Trophoblast cell (in vitro differentiated cells and primary cell): ENCODE data around the gene ZMYM1.
"Not testable (repeated sequence)": the region's sequence is repeated elsewhere in the genome, so short reads cannot be mapped to it uniquely, and the experiment has no call there.

Experiments used
- DNase-seq, 2 donors: peaks; one replicate each; pipeline ENCODE4 v3.0.0-alpha.2; 2016
- H2AFZ ChIP-seq: 2 replicates; pipeline ENCODE4 v1.6.1; 2013; ENCODE audit warnings: low read length, moderate library complexity, mild to moderate bottlenecking; ENCODE audit not compliant: insufficient read depth, poor library complexity
- H2AK5ac ChIP-seq: 2 replicates; pipeline ENCODE4 v1.6.1; 2013; ENCODE audit warnings: mild to moderate bottlenecking, low read length
- H2BK120ac ChIP-seq: 2 replicates; pipeline ENCODE4 v1.6.1; 2013; ENCODE audit warnings: low read length, mild to moderate bottlenecking, moderate library complexity; ENCODE audit not compliant: insufficient read depth, poor library complexity
- H2BK12ac ChIP-seq: 2 replicates; pipeline ENCODE4 v1.6.1; 2013; ENCODE audit warnings: mild to moderate bottlenecking, low read length, moderate library complexity
- H2BK5ac ChIP-seq: 2 replicates; pipeline ENCODE4 v1.6.1; 2013; ENCODE audit warnings: low read length, low read depth, moderate library complexity, mild to moderate bottlenecking; ENCODE audit not compliant: poor library complexity
- H3K14ac ChIP-seq: 2 replicates; pipeline ENCODE4 v1.6.1; 2013; ENCODE audit warnings: mild to moderate bottlenecking, low read length
- H3K18ac ChIP-seq: 2 replicates; pipeline ENCODE4 v1.6.1; 2013; ENCODE audit warnings: mild to moderate bottlenecking, low read length
- H3K23ac ChIP-seq: 2 replicates; pipeline ENCODE4 v1.6.1; 2013; ENCODE audit warnings: low read length
- H3K27ac ChIP-seq: 2 replicates; pipeline ENCODE4 v1.5.1; 2013; ENCODE audit warnings: low read depth, mild to moderate bottlenecking, inconsistent platforms, low read length, moderate library complexity
- H3K27me3 ChIP-seq: 2 replicates; pipeline ENCODE4 v1.6.1; 2013; ENCODE audit warnings: inconsistent platforms, mild to moderate bottlenecking, low read length, moderate library complexity; ENCODE audit not compliant: insufficient read depth
- H3K36me3 ChIP-seq, 2 experiments: 1 replicate in 1 of 2; 2 replicates in 1 of 2; pipeline ENCODE4 v1.6.1; 2013; ENCODE audit warnings: low read length in 2 of 2, mild to moderate bottlenecking in 2 of 2, moderate library complexity in 1 of 2; ENCODE audit not compliant: insufficient read depth in 2 of 2, control insufficient read depth in 1 of 2
- H3K4ac ChIP-seq: 2 replicates; pipeline ENCODE4 v1.6.1; 2013; ENCODE audit warnings: low read depth, mild to moderate bottlenecking, low read length, moderate library complexity
- H3K4me1 ChIP-seq, 2 experiments: 1 replicate in 1 of 2; 2 replicates in 1 of 2; pipeline ENCODE4 v1.6.1; 2013; ENCODE audit warnings: low read length in 2 of 2, mild to moderate bottlenecking in 2 of 2, moderate library complexity in 1 of 2; ENCODE audit not compliant: insufficient read depth in 2 of 2, control insufficient read depth in 1 of 2
- H3K4me2 ChIP-seq: 2 replicates; pipeline ENCODE4 v1.6.1; 2013; ENCODE audit warnings: inconsistent platforms, mild to moderate bottlenecking, low read length, moderate library complexity
- H3K4me3 ChIP-seq: 2 replicates; pipeline ENCODE4 v1.5.1; 2013; ENCODE audit warnings: mild to moderate bottlenecking, low read depth, low read length, inconsistent platforms
- H3K79me1 ChIP-seq: one replicate; pipeline ENCODE4 v1.6.1; 2013; ENCODE audit warnings: low read length
- H3K79me2 ChIP-seq: 2 replicates; pipeline ENCODE4 v1.6.1; 2013; ENCODE audit warnings: low read length, mild to moderate bottlenecking; ENCODE audit not compliant: control insufficient read depth, insufficient read depth, poor library complexity
- H3K9ac ChIP-seq: 2 replicates; pipeline ENCODE4 v1.6.1; 2013; ENCODE audit warnings: mild to moderate bottlenecking, low read length
- H3K9me3 ChIP-seq: 2 replicates; pipeline ENCODE4 v1.6.1; 2013; ENCODE audit warnings: low read depth, mild to moderate bottlenecking, control low read depth, inconsistent platforms, low read length; ENCODE audit not compliant: insufficient read depth
- H4K12ac ChIP-seq: 2 replicates; pipeline ENCODE4 v1.6.1; 2013; ENCODE audit warnings: low read depth, mild to moderate bottlenecking, low read length, moderate library complexity
- H4K8ac ChIP-seq: 2 replicates; pipeline ENCODE4 v1.6.1; 2013; ENCODE audit warnings: low read depth, mild to moderate bottlenecking, low read length, moderate library complexity
- H4K91ac ChIP-seq: one replicate; pipeline ENCODE4 v1.6.1; 2013; ENCODE audit warnings: low read depth, mild to moderate bottlenecking, low read length, moderate library complexity
- WGBS: extraction: QIAGEN DNeasy Blood & Tissue Kit; methylation state at CpG from one replicate; pipeline ENCODE4 v1.1.7; 2013; ENCODE audit warnings: missing lambda C conversion rate; ENCODE audit not compliant: insufficient read length, insufficient coverage; ENCODE audit errors: extremely low coverage; 5-methylcytosine and 5-hydroxymethylcytosine counted together

Gene ZMYM1

DNA sequence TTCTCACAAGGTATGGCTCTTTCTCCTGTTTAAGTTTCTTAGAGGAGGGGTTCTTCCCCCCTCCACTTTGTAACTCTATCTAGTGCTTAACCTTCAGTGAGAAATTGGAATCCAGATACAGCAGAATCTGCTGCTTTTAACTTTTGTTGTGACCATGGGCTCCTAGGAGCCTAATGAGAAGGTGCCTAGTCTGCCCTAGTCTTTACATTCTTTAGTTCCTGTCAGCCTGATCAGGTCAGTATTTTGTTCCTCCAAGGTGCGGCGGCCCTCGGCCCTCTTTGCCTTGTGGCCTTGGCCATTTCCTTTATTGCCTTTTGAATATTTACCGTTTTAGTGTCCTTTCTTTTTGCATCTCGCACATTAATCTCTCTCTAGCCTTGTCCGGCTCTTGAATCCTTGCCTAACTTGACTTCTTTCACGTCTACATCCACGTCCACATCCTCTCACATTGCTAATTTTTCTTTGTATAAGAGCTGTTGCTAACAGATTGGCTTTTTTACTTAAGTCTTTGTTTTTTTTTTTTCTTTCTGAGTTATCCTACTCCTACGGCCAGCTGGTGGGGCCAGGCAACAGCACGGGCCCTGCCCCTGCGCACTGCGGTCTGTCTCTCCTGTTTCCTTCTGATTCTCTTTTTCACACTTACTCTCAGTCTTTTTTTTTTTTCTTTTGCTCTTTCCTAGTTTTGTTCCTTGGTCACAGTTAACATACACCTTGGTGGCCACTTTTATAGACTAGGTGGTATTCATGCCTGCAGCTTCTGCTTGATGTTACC is 64.7 kb downstream of the ZMYM1 start:
- no peak overlapping the region for H3K9ac ChIP-seq
- H3K4ac ChIP-seq: no peak overlapping the region
- no peaks in the 10 kb centered on the region for H3K27me3 ChIP-seq
- H3K23ac ChIP-seq: no peak overlapping the region
- no peak overlapping the region for H2AFZ ChIP-seq
- no peaks in the 10 kb centered on the region for H3K4me1 ChIP-seq
- H2BK5ac ChIP-seq: no peak overlapping the region
- no peak overlapping the region for H2AK5ac ChIP-seq
- H4K91ac ChIP-seq: no peak overlapping the region
- H3K4me3 ChIP-seq: no peak overlapping the region
- H2BK120ac ChIP-seq: no peak overlapping the region
- H3K79me1 ChIP-seq: no peaks in the 10 kb centered on the region
- WGBS: no CpG with 5 or more reads among the region's 12 CpGs
- H3K9me3 ChIP-seq: no peaks in the 10 kb centered on the region
- no peak for DNase-seq
- H3K14ac ChIP-seq: no peak overlapping the region
- H3K36me3 ChIP-seq: no peaks in the 10 kb centered on the region
- no peak overlapping the region for H2BK12ac ChIP-seq
- no peak overlapping the region for H3K18ac ChIP-seq
- H3K4me2 ChIP-seq: no peak overlapping the region
- no peak overlapping the region for H4K8ac ChIP-seq
- no peak overlapping the region for H3K27ac ChIP-seq
- no peak overlapping the region for H4K12ac ChIP-seq
- H3K79me2 ChIP-seq: no peaks in the 10 kb centered on the region

DNA sequence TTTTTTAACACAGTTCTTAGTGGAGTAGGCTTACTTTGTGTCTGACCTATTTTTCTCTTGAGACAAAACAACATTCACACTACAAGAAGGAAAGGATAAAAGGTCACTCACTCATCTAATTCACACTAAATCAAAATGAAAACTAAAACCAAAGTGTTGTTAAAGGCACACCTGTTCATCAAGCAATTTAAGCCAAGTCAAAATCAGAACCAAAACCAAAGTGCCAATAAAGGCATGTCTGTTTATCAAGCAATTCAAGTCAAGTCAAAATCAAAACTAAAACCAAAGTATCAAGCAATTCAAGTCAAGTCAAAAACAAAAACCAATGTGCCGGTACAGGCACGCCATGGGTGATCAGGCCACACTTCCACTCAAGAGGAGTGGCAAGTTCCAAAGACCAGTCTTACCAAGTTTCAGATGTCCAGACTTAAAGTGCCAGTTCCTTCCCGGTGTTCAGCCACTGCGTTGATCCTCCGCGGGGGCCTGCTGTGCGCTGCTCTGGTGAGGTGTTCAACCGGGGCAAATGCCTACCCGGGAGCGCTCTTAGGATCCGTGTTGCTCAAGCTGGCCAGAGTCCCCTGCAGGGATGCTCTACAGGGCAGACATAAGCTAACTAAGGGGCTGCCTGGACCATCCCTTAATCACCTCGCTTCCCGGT is 66.8 kb downstream of the ZMYM1 start:
- H3K4me1 ChIP-seq, H2AK5ac ChIP-seq, H3K9me3 ChIP-seq, H4K91ac ChIP-seq, H4K8ac ChIP-seq, H3K27ac ChIP-seq, H3K18ac ChIP-seq, H3K36me3 ChIP-seq, H3K27me3 ChIP-seq, H3K4me2 ChIP-seq, H3K23ac ChIP-seq, H3K79me1 ChIP-seq, H2BK12ac ChIP-seq, H3K9ac ChIP-seq, H4K12ac ChIP-seq, H3K4ac ChIP-seq, H3K14ac ChIP-seq, H3K4me3 ChIP-seq, H2BK120ac ChIP-seq, H2BK5ac ChIP-seq, H3K79me2 ChIP-seq, H2AFZ ChIP-seq, DNase-seq: not testable (repeated sequence)
- no CpG with 5 or more reads among the region's 13 CpGs for WGBS

DNA sequence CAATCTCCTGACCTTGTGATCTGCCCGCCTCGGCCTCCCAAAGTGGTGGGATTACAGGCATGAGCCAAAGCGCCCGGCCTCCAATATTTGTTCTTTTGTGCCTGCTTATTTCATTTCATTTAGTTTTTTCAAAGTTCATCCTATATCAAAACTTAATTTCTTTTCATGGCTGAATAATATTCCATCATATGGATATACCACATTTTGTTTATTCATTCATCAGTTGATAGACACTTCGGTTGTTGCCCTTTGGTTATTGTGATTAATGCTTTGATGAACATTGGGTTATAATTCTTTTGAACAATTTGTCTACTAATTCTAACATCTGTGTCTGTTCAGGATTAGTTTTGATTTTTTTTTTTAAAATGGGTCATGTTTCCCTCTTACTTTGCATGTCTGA is 72.0 kb downstream of the ZMYM1 start:
- Histone ChIP-seq H4K12ac (no peak overlapping the region), H3K27me3 (no peaks in the 10 kb centered on the region), H3K9ac (no peak overlapping the region), H3K79me1 (no peaks in the 10 kb centered on the region), H2BK12ac (no peak overlapping the region), H2BK5ac (no peak overlapping the region), H2AFZ (no peak overlapping the region), H2BK120ac (no peak overlapping the region), H3K36me3 (no peaks in the 10 kb centered on the region), H3K4me3 (no peak overlapping the region), H4K8ac (no peak overlapping the region), H3K79me2 (no peaks in the 10 kb centered on the region), H3K18ac (no peak overlapping the region), H3K4ac (no peak overlapping the region), H3K4me2 (no peak overlapping the region), H3K9me3 (no peaks in the 10 kb centered on the region), H3K4me1 (no peaks in the 10 kb centered on the region), H3K23ac (no peak overlapping the region), H3K27ac (no peak overlapping the region), H3K14ac (no peak overlapping the region), H2AK5ac (no peak overlapping the region), H4K91ac (no peak overlapping the region)
- DNase-seq: no peak
- WGBS: no CpG with 5 or more reads among the region's 5 CpGs

DNA sequence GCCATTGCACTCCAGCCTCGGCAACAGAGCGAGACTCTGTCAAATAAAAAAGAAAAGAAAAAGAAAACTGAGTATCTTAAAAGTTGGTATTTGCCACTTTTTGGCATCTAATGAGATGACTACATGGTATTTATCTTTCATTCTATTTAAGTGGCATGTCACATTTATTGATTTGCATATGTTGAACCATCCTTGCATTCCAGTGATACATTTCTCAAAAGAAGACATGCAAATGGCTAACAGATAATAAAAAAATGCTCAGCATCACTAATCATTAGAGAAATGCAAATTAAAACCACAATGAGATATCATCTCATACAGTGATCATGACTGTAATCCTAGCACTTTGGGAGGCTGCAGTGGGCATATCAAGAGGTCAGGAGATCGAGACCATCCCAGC is 85.7 kb downstream of the ZMYM1 start:
- Histone ChIP-seq H2BK120ac (no peak overlapping the region), H3K4me2 (no peak overlapping the region), H3K4me3 (no peak overlapping the region), H3K9ac (no peak overlapping the region), H2AFZ (no peak overlapping the region), H3K4me1 (no peaks in the 10 kb centered on the region), H3K18ac (no peak overlapping the region), H3K23ac (no peak overlapping the region), H3K14ac (no peak overlapping the region), H3K4ac (no peak overlapping the region), H3K27me3 (no peaks in the 10 kb centered on the region), H2AK5ac (no peak overlapping the region), H4K8ac (no peak overlapping the region), H3K36me3 (no peaks in the 10 kb centered on the region), H4K91ac (no peak overlapping the region), H2BK5ac (no peak overlapping the region), H4K12ac (no peak overlapping the region), H3K9me3 (no peaks in the 10 kb centered on the region), H2BK12ac (no peak overlapping the region), H3K27ac (no peak overlapping the region), H3K79me2 (no peaks in the 10 kb centered on the region), H3K79me1 (no peaks in the 10 kb centered on the region)
- WGBS: no CpG with 5 or more reads among the region's 3 CpGs
- no peak for DNase-seq
